Activated T-helper 1 cell treated with Interleukin-2 at 50 U/mL for 16 hours (primary cell): ENCODE results near the gene FAF1.
"Not testable (repeated sequence)": the region's sequence is repeated elsewhere in the genome, so short reads cannot be mapped to it uniquely, and the experiment has no call there.

Experiments used
- DNase-seq: peaks from one replicate; pipeline ENCODE4 v3.0.0-alpha.2; 2020; ENCODE audit warnings: low read depth

The FAF1 gene

GRCh38 chr1:50907610-50908009, 52.5 kb downstream of the FAF1 start:
- DNase-seq, result not testable (repeated sequence)

- not testable (repeated sequence) for DNase-seq
These were observed 54.0 kb downstream of the FAF1 start for GRCh38 chr1:50906050-50906449.

GRCh38 chr1:50902419-50902818, 57.6 kb downstream of the FAF1 start:
- no peak for DNase-seq

- no peak for DNase-seq
These were observed 58.2 kb downstream of the FAF1 start for GRCh38 chr1:50901872-50902271.

- no peak for DNase-seq
These were observed 61.3 kb downstream of the FAF1 start for GRCh38 chr1:50898773-50899172.

GRCh38 chr1:50894340-50894739, 65.7 kb downstream of the FAF1 start:
- no peak for DNase-seq

GRCh38 chr1:50893466-50893865, 66.6 kb downstream of the FAF1 start:
- no peak for DNase-seq

- not testable (repeated sequence) for DNase-seq
These were observed 72.5 kb downstream of the FAF1 start for GRCh38 chr1:50887555-50887954.

- DNase-seq, result no peak
These were observed 79.7 kb downstream of the FAF1 start for GRCh38 chr1:50880373-50880772.

GRCh38 chr1:50879137-50879536, 80.9 kb downstream of the FAF1 start:
- DNase-seq, result no peak

GRCh38 chr1:50878434-50878833, 81.6 kb downstream of the FAF1 start:
- DNase-seq, result no peak

- DNase-seq, result no peak
These were observed 82.4 kb downstream of the FAF1 start for GRCh38 chr1:50877641-50878040.

GRCh38 chr1:50873458-50874187, 86.4 kb downstream of the FAF1 start:
- DNase-seq, result peak; percentile 33

- DNase-seq, result not testable (repeated sequence)
These were observed 95.2 kb downstream of the FAF1 start for GRCh38 chr1:50864845-50865244.

GRCh38 chr1:50861772-50862171, 98.3 kb downstream of the FAF1 start:
- DNase-seq, result no peak

- no peak for DNase-seq
These were observed 99.4 kb downstream of the FAF1 start for GRCh38 chr1:50860702-50861101.

- DNase-seq, result no peak
These were observed 99.8 kb downstream of the FAF1 start for GRCh38 chr1:50860256-50860655.

- DNase-seq, result no peak
These were observed 100.4 kb downstream of the FAF1 start for GRCh38 chr1:50859657-50860056.

- no peak for DNase-seq
These were observed 101.3 kb downstream of the FAF1 start for GRCh38 chr1:50858761-50859160.

- DNase-seq, result no peak
These were observed 102.4 kb downstream of the FAF1 start for GRCh38 chr1:50857702-50858101.

GRCh38 chr1:50853325-50853724, 106.7 kb downstream of the FAF1 start:
- no peak for DNase-seq

GRCh38 chr1:50852889-50853288, 107.2 kb downstream of the FAF1 start:
- DNase-seq, result no peak

GRCh38 chr1:50851466-50851865, 108.6 kb downstream of the FAF1 start:
- no peak for DNase-seq

- DNase-seq, result no peak
These were observed 109.0 kb downstream of the FAF1 start for GRCh38 chr1:50851034-50851433.
